OCI-LY7 (cell line): ENCODE data around the gene CDKAL1.

Experiments
- EZH2phosphoT487 ChIP-seq: fragments of 200-600 bp; sonication (generic); IDR thresholded peaks from 2 replicates; pipeline ENCODE4 v1.6.1; 2018; ENCODE audit warnings: low read depth, borderline replicate concordance, mild to moderate bottlenecking, mixed run types, antibody characterized with exemption, low read length, moderate library complexity, mixed read lengths
- TF ChIP-seq, protein P1 (sequence below): fragments of 200-600 bp; sonication (generic); conservative IDR thresholded peaks from 2 replicates; pipeline ENCODE4 v1.5.1; 2014; ENCODE audit warnings: mild to moderate bottlenecking, antibody characterized with exemption, low read length, moderate library complexity, mixed read lengths

DNA sequence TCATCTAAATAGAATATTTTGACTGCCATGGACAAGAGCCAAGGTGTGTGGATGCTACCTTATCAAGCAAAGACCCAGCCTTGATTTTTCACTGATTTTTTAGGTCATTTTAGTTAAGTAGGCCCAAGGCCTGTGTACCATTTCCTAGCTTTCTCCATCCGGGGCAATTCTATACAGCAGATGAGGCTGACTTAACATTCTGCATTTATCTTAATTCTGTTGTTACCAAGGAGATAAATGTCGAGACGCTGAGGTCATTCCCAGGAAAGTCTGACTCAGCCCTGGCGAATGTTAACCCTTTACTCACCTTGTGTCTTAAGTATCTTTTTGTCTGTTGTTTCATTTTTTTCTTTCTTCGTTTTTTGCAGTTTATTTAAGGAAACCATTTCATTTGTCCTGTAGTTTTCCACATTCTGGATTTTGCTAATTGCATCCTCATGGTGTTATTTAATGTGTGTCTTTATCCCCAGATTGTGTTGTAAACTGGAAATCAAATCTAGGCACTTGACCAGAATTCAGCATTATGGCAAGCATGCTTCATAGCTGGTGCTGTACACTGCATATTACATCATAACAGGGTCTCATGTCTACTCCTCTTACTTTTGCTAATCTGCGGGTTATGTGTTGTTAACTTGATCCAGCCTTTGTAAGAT lies 277.0 kb downstream of the CDKAL1 start:
- TF ChIP-seq, protein P1, sequence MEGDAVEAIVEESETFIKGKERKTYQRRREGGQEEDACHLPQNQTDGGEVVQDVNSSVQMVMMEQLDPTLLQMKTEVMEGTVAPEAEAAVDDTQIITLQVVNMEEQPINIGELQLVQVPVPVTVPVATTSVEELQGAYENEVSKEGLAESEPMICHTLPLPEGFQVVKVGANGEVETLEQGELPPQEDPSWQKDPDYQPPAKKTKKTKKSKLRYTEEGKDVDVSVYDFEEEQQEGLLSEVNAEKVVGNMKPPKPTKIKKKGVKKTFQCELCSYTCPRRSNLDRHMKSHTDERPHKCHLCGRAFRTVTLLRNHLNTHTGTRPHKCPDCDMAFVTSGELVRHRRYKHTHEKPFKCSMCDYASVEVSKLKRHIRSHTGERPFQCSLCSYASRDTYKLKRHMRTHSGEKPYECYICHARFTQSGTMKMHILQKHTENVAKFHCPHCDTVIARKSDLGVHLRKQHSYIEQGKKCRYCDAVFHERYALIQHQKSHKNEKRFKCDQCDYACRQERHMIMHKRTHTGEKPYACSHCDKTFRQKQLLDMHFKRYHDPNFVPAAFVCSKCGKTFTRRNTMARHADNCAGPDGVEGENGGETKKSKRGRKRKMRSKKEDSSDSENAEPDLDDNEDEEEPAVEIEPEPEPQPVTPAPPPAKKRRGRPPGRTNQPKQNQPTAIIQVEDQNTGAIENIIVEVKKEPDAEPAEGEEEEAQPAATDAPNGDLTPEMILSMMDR: no peak
- no peak for TF ChIP-seq EZH2phosphoT487
